DMS153 (cell line): ENCODE results near the gene REC8.

Experiments used
- DNase-seq: peaks from one replicate; lab custom pipeline; 2025; lab: John Stamatoyannopoulos, UW

REC8 gene

GRCh38 chr14:24171422-24172260 lies at the start of gene REC8:
Gene REC8, plus strand, starts transcription at chr14:24172080. Its CDS starts 473 bp downstream, at chr14:24172553.
- peak; percentile 94 for DNase-seq

GRCh38 chr14:24122416-24122815 lies 49.5 kb upstream of the REC8 start:
- DNase-seq, result no peak

- DNase-seq, result no peak
Observed at GRCh38 chr14:24122898-24123297, 49.0 kb upstream of the REC8 start.

- no peak for DNase-seq
Observed at GRCh38 chr14:24123424-24124417, 48.2 kb upstream of the REC8 start.

GRCh38 chr14:24126939-24127338 lies 44.9 kb upstream of the REC8 start:
- no peak for DNase-seq

GRCh38 chr14:24127673-24128072 lies 44.2 kb upstream of the REC8 start:
- no peak for DNase-seq

- DNase-seq, result no peak
Observed at GRCh38 chr14:24129410-24129998, 42.4 kb upstream of the REC8 start.

GRCh38 chr14:24130380-24130716 lies 41.5 kb upstream of the REC8 start, which contains the start of gene FITM1:
Gene FITM1, plus strand, starts transcription at chr14:24130659. Its CDS starts 905 bp downstream, at chr14:24131564.
- no peak for DNase-seq

- no peak for DNase-seq
Observed at GRCh38 chr14:24130717-24131548, 40.9 kb upstream of the REC8 start.

- no peak for DNase-seq
Observed at GRCh38 chr14:24131549-24131966, 40.3 kb upstream of the REC8 start.

- DNase-seq, result peak; percentile 85
Observed at GRCh38 chr14:24132061-24132685, 39.7 kb upstream of the REC8 start.

- no peak for DNase-seq
Observed at GRCh38 chr14:24132976-24133375, 38.9 kb upstream of the REC8 start.

GRCh38 chr14:24133735-24134134 lies 38.1 kb upstream of the REC8 start:
- DNase-seq, result no peak

- DNase-seq, result no peak
Observed at GRCh38 chr14:24135584-24135833, 36.4 kb upstream of the REC8 start.

- DNase-seq, result peak; percentile 88
Observed at GRCh38 chr14:24135834-24136683, 35.8 kb upstream of the REC8 start, which contains the start of gene PSME1. Gene PSME1, plus strand, starts transcription at chr14:24136194. Its CDS starts 69 bp downstream, at chr14:24136263.

GRCh38 chr14:24136684-24137528 lies 35.0 kb upstream of the REC8 start:
- no peak for DNase-seq

- DNase-seq, result no peak
Observed at GRCh38 chr14:24137529-24138395, 34.1 kb upstream of the REC8 start.
